Measurements from ENCODE around the gene IFNAR1. TPM values are rescaled to one million over a fixed set of nuclear protein-coding genes. Genes with fewer than 3 reads are reported as not detected.

IFNAR1 gene
- total and polyA plus RNA-seq, 3 donors from 2014 or later = 22.1 to 25.0 (median 22.8) TPM

- DNase-seq = no peak
- no peak overlapping the region for H3K27ac ChIP-seq
- TF ChIP-seq, protein P1, sequence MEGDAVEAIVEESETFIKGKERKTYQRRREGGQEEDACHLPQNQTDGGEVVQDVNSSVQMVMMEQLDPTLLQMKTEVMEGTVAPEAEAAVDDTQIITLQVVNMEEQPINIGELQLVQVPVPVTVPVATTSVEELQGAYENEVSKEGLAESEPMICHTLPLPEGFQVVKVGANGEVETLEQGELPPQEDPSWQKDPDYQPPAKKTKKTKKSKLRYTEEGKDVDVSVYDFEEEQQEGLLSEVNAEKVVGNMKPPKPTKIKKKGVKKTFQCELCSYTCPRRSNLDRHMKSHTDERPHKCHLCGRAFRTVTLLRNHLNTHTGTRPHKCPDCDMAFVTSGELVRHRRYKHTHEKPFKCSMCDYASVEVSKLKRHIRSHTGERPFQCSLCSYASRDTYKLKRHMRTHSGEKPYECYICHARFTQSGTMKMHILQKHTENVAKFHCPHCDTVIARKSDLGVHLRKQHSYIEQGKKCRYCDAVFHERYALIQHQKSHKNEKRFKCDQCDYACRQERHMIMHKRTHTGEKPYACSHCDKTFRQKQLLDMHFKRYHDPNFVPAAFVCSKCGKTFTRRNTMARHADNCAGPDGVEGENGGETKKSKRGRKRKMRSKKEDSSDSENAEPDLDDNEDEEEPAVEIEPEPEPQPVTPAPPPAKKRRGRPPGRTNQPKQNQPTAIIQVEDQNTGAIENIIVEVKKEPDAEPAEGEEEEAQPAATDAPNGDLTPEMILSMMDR (IDR thresholded peaks at IDR 0.05) = no peak
- no peak for TF ChIP-seq POLR2A (IDR thresholded peaks at IDR 0.05)
- no peak overlapping the region for H3K4me3 ChIP-seq
- no peaks in the 10 kb centered on the region for H3K36me3 ChIP-seq (ENCODE audit: low read depth, missing control alignments)
- no peaks in the 10 kb centered on the region for H3K27me3 ChIP-seq
- intact Hi-C loops (cut with DNase I; ENCODE audit: low total_unique reads) = no loop called here
- H3K9me3 ChIP-seq = no peaks in the 10 kb centered on the region
- H3K4me1 ChIP-seq = no peaks in the 10 kb centered on the region
- WGBS, 2 donors = 90 to 95% methylated on average over 5 of the region's 5 CpGs
Observed at GRCh38 chr21:33345751-33346238, 21.0 kb downstream of the IFNAR1 start.

DNA sequence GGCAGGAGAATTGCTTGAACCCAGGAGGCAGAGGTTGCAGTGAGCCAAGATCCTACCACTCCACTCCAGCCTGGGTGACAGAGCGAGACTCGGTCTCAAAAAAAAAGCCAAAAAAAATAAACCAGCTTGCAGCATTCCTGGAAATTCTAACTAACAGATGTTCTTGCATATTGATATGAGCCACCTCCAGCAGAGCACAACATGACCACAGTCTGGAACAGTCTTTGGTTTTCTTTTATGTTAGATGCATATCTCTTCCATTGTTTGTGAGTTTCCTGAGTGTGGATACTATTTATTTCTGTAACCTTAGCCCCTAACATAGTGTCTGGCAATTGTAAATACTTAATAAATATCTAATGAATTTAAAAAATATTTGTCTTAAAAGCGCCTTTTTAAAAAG lies 23.9 kb downstream of the IFNAR1 start:
- H3K36me3 ChIP-seq (ENCODE audit: low read depth, missing control alignments) = no peaks in the 10 kb centered on the region
- H3K4me1 ChIP-seq = no peaks in the 10 kb centered on the region
- no peaks in the 10 kb centered on the region for H3K27me3 ChIP-seq
- no peaks in the 10 kb centered on the region for H3K9me3 ChIP-seq
- no peak overlapping the region for H3K4me3 ChIP-seq
- WGBS, 2 donors = 80 to 82% methylated on average over 3 of the region's 3 CpGs
- TF ChIP-seq, protein P1 (IDR thresholded peaks at IDR 0.05) = no peak
- no peak for TF ChIP-seq POLR2A (IDR thresholded peaks at IDR 0.05)
- DNase-seq = no peak
- intact Hi-C loops (cut with DNase I; ENCODE audit: low total_unique reads) = no loop called here
- H3K27ac ChIP-seq = no peak overlapping the region

DNA sequence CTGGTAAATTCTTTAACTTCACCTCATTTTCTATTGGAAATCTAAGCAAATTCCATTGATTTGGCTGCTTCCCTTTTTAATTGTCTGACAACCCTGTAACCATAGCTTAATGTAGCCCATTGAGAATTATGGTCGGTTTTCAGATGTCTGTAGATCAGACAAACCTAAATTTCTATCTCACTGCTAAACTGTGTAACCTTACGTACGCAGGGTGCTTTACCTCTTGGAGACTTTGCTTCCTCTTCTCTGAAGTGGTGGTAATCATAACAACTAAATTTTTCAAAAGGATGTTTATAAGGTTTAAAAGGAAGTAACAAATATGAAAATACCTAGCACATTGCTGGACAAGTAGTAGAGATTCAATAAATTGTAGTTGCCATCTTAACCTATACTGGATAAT lies 25.9 kb downstream of the IFNAR1 start:
- no peak for TF ChIP-seq POLR2A (IDR thresholded peaks at IDR 0.05)
- TF ChIP-seq, protein P1 (IDR thresholded peaks at IDR 0.05) = no peak
- DNase-seq = no peak
- intact Hi-C loops (cut with DNase I; ENCODE audit: low total_unique reads) = no loop called here
- Histone ChIP-seq H3K4me3 (no peak overlapping the region), H3K4me1 (no peaks in the 10 kb centered on the region), H3K36me3 (ENCODE audit: low read depth, missing control alignments) (no peaks in the 10 kb centered on the region), H3K27me3 (no peaks in the 10 kb centered on the region), H3K9me3 (no peaks in the 10 kb centered on the region), H3K27ac (no peak overlapping the region)
- WGBS, 2 donors = 93 to 94% methylated on average over 3 of the region's 3 CpGs

- TF ChIP-seq POLR2A (IDR thresholded peaks at IDR 0.05) = no peak
- TF ChIP-seq, protein P1 (IDR thresholded peaks at IDR 0.05) = no peak
- DNase-seq = no peak
- Histone ChIP-seq H3K36me3 (ENCODE audit: low read depth, missing control alignments) (no peaks in the 10 kb centered on the region), H3K4me3 (no peak overlapping the region), H3K9me3 (no peaks in the 10 kb centered on the region), H3K4me1 (no peaks in the 10 kb centered on the region), H3K27ac (no peak overlapping the region), H3K27me3 (no peaks in the 10 kb centered on the region)
- intact Hi-C loops (cut with DNase I; ENCODE audit: low total_unique reads) = no loop called here
- WGBS, 2 donors = 83 to 91% methylated on average over 6 of the region's 6 CpGs
Observed at GRCh38 chr21:33355355-33355754, 30.6 kb downstream of the IFNAR1 start.

GRCh38 chr21:33355996-33356395 lies 31.2 kb downstream of the IFNAR1 start:
- Histone ChIP-seq H3K36me3 (ENCODE audit: low read depth, missing control alignments) (no peaks in the 10 kb centered on the region), H3K9me3 (no peaks in the 10 kb centered on the region), H3K27me3 (no peaks in the 10 kb centered on the region), H3K4me1 (peaks cover 6% of the 10 kb centered on the region), H3K4me3 (no peak overlapping the region), H3K27ac (no peak overlapping the region)
- WGBS, 2 donors = 86 to 87% methylated on average over 11 of the region's 11 CpGs
- intact Hi-C loops (cut with DNase I; ENCODE audit: low total_unique reads) = no loop called here
- no peak for DNase-seq
- TF ChIP-seq, protein P1 (IDR thresholded peaks at IDR 0.05) = no peak
- no peak for TF ChIP-seq POLR2A (IDR thresholded peaks at IDR 0.05)

Measured in testis (tissue), 3 donors.